Measurements from ENCODE around the gene DKK3.

The DKK3 gene

GRCh38 chr11:11929920-11930319 is 78.5 kb downstream of the DKK3 start:
- no peak for DNase-seq (ENCODE audit: low read depth, low spot score)
- no peak overlapping the region for H3K4me3 ChIP-seq (ENCODE audit: low read depth, low read length)
- CTCF ChIA-PET: interaction anchor here (0.7 to 2.4 kb wide), 6 partner anchors 9 to 351 kb away, joined by 3 to 7 read pairs (median 4); no protein-coding TSS in a partner anchor
- no peak for TF ChIP-seq CTCF (IDR thresholded peaks at IDR 0.05; ENCODE audit: insufficient read depth, low read length, missing control alignments)
- POLR2A ChIA-PET: no interaction called here

GRCh38 chr11:11923828-11924227 is 84.6 kb downstream of the DKK3 start:
- ChIA-PET POLR2A (no interaction called here), CTCF (interaction anchor here (1.0 kb wide), 1 partner anchor 124 kb away, joined by 4 read pairs; no protein-coding TSS in a partner anchor)
- no peak for TF ChIP-seq CTCF (IDR thresholded peaks at IDR 0.05; ENCODE audit: insufficient read depth, low read length, missing control alignments)
- H3K4me3 ChIP-seq (ENCODE audit: low read depth, low read length): no peak overlapping the region
- DNase-seq (ENCODE audit: low read depth, low spot score): no peak

DNA sequence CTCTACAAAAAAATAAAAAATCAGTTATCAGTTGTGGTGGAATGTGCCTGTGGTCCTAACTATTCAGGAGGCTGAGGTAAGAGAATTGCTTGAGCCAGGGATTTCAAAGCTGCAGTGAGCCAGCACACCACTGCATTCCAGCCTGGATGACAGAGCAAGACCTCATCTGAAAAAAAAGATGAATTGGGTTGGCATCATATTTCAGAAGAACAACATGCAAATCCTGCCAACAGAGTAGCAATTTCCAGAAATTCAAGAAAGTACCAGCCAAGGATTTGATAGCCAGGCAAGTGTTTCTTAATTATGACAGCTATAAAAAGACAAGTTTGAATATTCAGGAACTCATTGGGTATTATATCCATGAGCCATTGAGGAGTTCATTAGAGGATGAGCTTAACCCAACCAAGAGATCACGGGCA is 91.4 kb downstream of the DKK3 start:
- TF ChIP-seq CTCF (IDR thresholded peaks at IDR 0.05; ENCODE audit: insufficient read depth, low read length, missing control alignments): no peak
- no peak overlapping the region for H3K4me3 ChIP-seq (ENCODE audit: low read depth, low read length)
- DNase-seq (ENCODE audit: low read depth, low spot score): peak; percentile 68
- POLR2A ChIA-PET: no interaction called here
- CTCF ChIA-PET: interaction anchor here (1.0 to 1.3 kb wide), 3 partner anchors 12 to 118 kb away, joined by 6 to 7 read pairs (median 6); no protein-coding TSS in a partner anchor

DNA sequence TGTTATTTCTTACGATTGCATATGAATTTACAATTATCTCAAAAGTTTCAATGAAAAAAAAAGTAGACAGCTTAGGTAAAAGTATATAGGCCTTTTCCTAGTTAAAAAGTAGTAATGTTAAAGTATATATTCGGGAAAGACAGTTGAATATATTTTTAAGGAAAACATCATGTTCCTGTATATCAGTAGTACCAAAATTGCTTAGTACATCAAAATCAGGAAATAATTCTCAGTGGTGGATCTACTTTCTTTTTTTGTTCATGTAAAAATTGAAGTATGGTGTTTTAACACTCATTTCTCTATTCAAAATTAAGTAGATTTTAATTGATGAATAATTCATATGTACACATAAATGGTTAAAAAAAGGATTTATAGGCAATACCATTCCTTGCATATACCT is 92.8 kb downstream of the DKK3 start:
- DNase-seq (ENCODE audit: low read depth, low spot score): no peak
- TF ChIP-seq CTCF (IDR thresholded peaks at IDR 0.05; ENCODE audit: insufficient read depth, low read length, missing control alignments): no peak
- POLR2A ChIA-PET: no interaction called here
- H3K4me3 ChIP-seq (ENCODE audit: low read depth, low read length): no peak overlapping the region
- CTCF ChIA-PET: interaction anchor here (1.0 to 1.4 kb wide), 3 partner anchors 9 to 117 kb away, joined by 3 read pairs; no protein-coding TSS in a partner anchor

DNA sequence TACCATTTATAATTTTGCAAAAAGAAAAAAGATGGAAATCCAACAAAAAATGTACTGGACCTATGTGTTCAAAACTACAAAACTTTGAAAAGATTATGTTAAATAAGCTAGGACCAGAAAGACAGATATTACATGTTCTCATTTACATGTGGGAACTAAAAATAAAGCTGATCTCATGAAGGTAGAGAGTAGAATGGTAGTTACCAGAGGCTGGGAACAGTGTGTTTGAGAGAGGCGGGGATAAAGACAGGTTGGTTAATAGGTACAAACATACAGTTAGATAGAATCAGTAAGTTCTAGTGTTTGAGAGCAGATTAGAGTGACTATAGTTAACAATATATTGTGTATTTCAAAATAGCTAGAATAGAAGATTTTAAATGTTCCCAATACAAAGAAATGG is 95.0 kb downstream of the DKK3 start:
- no peak for TF ChIP-seq CTCF (IDR thresholded peaks at IDR 0.05; ENCODE audit: insufficient read depth, low read length, missing control alignments)
- CTCF ChIA-PET: interaction anchor here (0.7 to 1.5 kb wide), 3 partner anchors 18 to 53 kb away, joined by 3 to 5 read pairs (median 3); no protein-coding TSS in a partner anchor
- POLR2A ChIA-PET: no interaction called here
- no peak overlapping the region for H3K4me3 ChIP-seq (ENCODE audit: low read depth, low read length)
- DNase-seq (ENCODE audit: low read depth, low spot score): no peak

Measured in AG04449 (cell line).